ENCODE measurements around the gene ARHGEF1.

ARHGEF1 gene

DNA sequence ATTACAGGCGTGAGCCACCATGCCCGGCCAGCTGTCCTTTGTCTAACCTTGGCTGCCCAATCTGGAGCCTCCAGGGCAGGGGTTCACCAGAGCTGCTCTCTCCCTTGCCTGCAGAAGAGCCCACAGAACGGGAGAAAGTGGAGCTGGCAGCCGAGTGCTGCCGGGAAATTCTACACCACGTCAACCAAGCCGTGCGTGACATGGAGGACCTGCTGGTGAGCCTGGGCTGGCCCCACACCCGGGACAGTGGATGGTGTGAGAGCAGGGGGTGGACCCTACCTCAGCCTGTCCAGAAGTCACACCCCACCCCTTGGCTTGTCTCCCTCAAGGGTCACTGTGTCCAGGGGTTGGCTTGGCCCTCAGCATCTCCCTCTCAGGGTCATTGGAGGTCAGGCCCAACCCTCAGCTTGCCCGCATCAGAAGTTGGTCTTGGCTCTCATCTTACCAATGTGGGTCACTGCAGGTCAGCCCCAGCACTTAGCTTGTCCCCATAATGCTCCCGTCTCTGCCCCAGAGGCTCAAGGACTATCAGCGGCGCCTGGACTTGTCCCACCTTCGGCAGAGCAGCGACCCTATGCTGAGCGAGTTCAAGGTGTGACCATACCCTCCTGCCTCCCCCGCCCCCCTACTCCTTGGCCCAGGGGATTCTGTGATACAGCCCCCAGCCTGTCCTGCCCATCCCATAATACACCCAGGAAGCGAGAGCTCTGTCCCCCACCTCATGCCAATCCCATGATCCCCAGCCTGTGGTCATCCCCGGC lies 20.4 kb downstream of the ARHGEF1 start:
- TF ChIP-seq, protein P1, sequence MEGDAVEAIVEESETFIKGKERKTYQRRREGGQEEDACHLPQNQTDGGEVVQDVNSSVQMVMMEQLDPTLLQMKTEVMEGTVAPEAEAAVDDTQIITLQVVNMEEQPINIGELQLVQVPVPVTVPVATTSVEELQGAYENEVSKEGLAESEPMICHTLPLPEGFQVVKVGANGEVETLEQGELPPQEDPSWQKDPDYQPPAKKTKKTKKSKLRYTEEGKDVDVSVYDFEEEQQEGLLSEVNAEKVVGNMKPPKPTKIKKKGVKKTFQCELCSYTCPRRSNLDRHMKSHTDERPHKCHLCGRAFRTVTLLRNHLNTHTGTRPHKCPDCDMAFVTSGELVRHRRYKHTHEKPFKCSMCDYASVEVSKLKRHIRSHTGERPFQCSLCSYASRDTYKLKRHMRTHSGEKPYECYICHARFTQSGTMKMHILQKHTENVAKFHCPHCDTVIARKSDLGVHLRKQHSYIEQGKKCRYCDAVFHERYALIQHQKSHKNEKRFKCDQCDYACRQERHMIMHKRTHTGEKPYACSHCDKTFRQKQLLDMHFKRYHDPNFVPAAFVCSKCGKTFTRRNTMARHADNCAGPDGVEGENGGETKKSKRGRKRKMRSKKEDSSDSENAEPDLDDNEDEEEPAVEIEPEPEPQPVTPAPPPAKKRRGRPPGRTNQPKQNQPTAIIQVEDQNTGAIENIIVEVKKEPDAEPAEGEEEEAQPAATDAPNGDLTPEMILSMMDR (IDR thresholded peaks at IDR 0.05; ENCODE audit: extremely low read depth, missing control alignments): no peak
- DNase-seq (ENCODE audit: low spot score): no peak

DNA sequence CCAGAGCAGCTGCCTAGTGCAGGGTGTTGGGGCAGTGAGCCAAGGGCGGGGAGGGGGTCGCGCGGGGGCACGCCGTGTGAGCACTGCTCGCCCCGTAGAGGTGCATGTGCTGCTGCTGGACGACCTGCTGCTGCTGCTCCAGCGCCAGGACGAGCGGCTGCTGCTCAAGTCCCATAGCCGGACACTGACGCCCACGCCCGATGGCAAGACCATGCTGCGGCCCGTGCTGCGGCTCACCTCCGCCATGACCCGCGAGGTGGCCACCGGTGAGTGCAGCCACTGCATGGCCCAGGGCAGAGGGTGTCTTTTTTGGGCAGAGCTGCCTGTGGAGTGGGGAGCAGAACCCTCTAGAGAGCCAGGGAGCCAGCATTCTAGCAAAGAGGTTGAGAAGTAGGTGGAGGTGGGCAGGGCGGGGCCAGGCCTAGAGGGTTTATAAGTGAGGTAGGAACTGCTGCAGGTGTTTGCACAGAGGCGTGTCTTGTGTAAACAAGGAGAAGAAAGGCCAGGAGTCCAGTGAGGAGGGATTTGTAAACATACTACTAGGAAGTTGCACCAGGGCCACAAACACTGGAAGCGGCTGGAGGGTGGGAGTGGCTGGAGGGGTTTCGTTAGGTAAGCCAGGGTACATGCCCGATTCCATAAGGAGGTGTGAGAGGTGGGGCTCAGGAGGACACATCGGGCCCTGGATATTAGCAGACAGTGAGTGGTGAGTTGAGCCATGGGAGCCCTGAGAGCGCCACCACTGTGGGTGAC lies 21.3 kb downstream of the ARHGEF1 start:
- DNase-seq (ENCODE audit: low spot score): no peak
- TF ChIP-seq, protein P1 (IDR thresholded peaks at IDR 0.05; ENCODE audit: extremely low read depth, missing control alignments): no peak

DNA sequence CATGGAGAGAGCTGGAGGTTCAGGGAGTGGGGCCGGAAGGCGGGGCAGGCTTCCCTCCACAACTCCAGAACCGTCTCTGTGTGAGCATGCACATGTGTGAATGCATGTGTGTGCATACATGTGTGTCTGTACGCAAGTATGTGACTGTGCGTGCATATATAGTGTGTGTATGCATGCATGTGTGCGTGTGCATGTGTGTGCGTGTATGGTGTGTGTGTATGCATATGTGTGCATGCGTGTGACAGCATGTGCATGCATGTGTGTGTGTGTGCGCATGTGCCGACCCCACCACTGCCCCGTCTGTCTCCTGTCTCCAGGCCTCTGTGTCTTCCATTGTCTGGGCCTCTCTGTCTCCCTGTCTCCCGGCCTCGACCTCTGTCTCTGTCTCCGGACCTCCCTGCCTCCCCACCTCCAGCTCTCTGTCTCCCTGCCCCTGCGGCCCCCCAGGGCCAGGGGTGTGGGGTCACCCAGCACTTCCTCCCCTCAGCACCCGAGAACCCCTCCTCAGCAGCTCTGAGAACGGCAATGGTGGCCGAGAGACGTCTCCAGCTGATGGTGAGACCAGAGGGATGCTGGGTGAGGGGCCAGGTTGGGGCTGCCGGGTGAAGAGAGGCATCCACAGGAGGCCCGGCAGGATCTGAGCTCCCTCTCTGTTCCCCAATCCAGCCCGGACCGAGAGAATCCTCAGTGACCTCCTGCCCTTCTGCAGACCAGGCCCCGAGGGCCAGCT lies 22.5 kb downstream of the ARHGEF1 start:
- TF ChIP-seq, protein P1 (IDR thresholded peaks at IDR 0.05; ENCODE audit: extremely low read depth, missing control alignments): no peak
- no peak for DNase-seq (ENCODE audit: low spot score)

DNA sequence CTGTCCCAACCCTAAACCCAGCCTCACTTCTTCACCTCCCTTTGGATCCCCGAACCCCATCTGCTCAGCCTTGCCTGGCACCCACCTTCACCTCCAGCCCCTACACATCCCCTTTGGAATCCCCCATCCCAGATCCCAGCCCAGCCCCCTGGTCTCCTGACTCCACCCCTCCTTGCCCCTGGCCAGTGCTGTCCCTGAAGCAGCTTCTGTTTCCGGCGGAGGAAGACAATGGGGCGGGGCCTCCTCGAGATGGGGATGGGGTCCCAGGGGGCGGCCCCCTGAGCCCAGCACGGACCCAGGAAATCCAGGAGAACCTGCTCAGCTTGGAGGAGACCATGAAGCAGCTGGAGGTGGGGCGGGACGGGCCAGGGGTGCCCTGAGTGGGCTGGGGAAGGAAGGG lies 23.3 kb downstream of the ARHGEF1 start:
- TF ChIP-seq, protein P1 (IDR thresholded peaks at IDR 0.05; ENCODE audit: extremely low read depth, missing control alignments): no peak
- no peak for DNase-seq (ENCODE audit: low spot score)

DNA sequence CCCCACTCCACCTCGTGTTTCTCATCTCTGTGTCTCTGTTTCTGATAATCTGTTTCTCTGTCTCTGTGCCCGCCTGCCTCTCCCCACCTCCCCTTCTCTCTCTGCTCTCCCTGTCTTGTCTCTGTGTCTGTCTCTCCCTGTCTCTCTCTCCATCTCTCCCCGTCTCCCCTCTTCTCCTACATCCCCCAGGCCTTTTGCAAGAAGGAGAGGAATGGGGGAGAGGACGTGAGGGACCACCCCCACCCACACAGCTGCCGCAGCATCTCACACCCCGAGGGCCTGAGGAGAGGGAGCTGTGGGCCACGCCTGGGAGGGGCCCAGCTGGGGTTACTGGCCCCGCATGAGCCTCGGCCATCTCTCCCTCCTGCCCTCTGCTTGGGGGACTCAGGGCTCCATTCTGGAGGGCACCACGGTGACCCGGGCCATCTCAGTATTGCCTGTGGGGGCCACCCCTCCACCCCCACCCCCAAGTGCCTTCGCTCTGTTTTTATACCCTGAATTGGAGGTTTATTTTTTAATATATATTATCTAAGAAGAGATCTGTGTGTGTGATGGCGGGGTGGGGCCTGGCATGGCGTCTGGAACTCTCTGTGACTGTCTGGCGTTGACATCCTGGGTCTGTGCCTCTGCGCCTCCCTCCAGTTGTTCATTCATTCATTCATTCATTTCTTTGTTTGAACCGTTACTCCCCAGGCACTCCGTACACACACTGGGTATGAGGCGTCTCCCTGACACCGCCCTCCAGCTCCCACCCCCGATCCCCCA lies 24.1 kb downstream of the ARHGEF1 start:
- no peak for DNase-seq (ENCODE audit: low spot score)
- TF ChIP-seq, protein P1 (IDR thresholded peaks at IDR 0.05; ENCODE audit: extremely low read depth, missing control alignments): no peak

DNA sequence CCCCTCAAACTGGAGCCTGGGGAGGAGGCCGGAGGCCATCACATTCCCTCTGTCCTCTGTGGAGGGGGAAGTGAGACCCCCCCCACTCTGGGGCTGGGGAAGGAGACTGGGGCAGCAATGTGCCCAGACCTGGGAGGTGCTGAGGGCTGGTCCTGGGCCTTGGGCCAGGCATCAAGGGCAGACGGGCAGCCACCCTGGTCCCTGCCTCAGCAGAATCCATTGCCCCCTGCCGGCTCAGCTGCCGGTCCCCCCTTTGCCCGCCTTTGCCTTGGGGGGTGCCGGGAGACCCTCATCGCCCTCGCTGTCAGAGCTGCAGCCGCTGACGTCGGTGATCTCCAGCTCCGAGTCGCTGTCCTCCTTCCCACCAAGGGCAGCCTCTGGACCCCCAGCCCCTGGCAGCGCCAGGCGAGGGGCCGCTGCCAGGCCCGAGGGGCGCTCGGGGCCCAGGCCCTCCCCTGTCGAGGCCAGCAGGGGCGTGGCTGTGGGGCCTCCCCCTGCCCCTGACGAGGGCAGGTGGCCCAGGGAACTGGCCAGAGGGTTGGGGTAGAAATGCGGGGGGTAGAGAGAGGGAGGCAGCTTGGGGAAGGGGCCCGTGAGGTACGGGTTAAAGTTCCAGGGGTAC lies 25.1 kb downstream of the ARHGEF1 start:
- no peak for DNase-seq (ENCODE audit: low spot score)
- TF ChIP-seq, protein P1 (IDR thresholded peaks at IDR 0.05; ENCODE audit: extremely low read depth, missing control alignments): no peak
